ENCODE results near the gene RTF1. TPM values are rescaled to one million over a fixed set of nuclear protein-coding genes. Genes with fewer than 3 reads are reported as not detected.

The RTF1 gene
- polyA plus RNA-seq, 3 donors: 7.7 to 22.9 (median 16.3) TPM

- no peak overlapping the region for H3K27ac ChIP-seq (ENCODE audit: low read depth, low read length)
- 94 to 96% (median 96%) methylated on average over 8 of the region's 8 CpGs for WGBS, 3 donors
Measured at GRCh38 chr15:41517895-41518449, 101.1 kb downstream of the RTF1 start.

GRCh38 chr15:41520636-41521035 is 103.7 kb downstream of the RTF1 start:
- H3K27ac ChIP-seq (ENCODE audit: low read depth, low read length): no peak overlapping the region
- 94 to 96% (median 95%) methylated on average over 13 to 17 of the region's 17 CpGs for WGBS, 3 donors

- 76 to 87% (median 86%) methylated on average over 9 of the region's 9 CpGs for WGBS, 3 donors
- H3K27ac ChIP-seq (ENCODE audit: low read depth, low read length): no peak overlapping the region
Measured at GRCh38 chr15:41521614-41522013, 104.7 kb downstream of the RTF1 start.

- WGBS, 3 donors: 85 to 98% (median 90%) methylated on average over 5 of the region's 5 CpGs
- no peak overlapping the region for H3K27ac ChIP-seq (ENCODE audit: low read depth, low read length)
Measured at GRCh38 chr15:41523097-41523496, 106.2 kb downstream of the RTF1 start.

GRCh38 chr15:41530363-41530956 is 113.6 kb downstream of the RTF1 start:
- 65 to 91% (median 71%) methylated on average over 6 of the region's 6 CpGs for WGBS, 3 donors
- no peak overlapping the region for H3K27ac ChIP-seq (ENCODE audit: low read depth, low read length)

Other genes starting within 250 kb of the RTF1 start
- gene EXD1, start 186.3 kb upstream of the RTF1 start, polyA plus RNA-seq: under 1 TPM in 1 of 3 donors, not detected in 2; 0.10 TPM
- 10 to 100 TPM; 38.0 to 71.5 (median 51.8) TPM for gene CHP1, start 185.8 kb upstream of the RTF1 start, polyA plus RNA-seq
- under 1 TPM in 2 of 3 donors, not detected in 1; 0.39 to 0.48 TPM for gene OIP5, start 84.5 kb upstream of the RTF1 start, polyA plus RNA-seq
- 1 to 10 TPM in 2 of 3 donors, under 1 TPM in 1; 0.95 to 2.0 (median 1.1) TPM for gene NUSAP1, start 84.2 kb upstream of the RTF1 start, polyA plus RNA-seq
- gene NDUFAF1, start 14.6 kb upstream of the RTF1 start, polyA plus RNA-seq: 10 to 100 TPM; 11.1 to 23.8 (median 16.6) TPM
- 1 to 10 TPM in 1 of 3 donors, under 1 TPM in 2; 0.34 to 2.3 (median 0.79) TPM for gene ITPKA, start 76.8 kb downstream of the RTF1 start, polyA plus RNA-seq
- gene LTK, start 96.7 kb downstream of the RTF1 start, polyA plus RNA-seq: 1 to 10 TPM in 1 of 3 donors, under 1 TPM in 2; 0.39 to 1.0 (median 0.86) TPM
- gene RPAP1, start 127.2 kb downstream of the RTF1 start, polyA plus RNA-seq: 10 to 100 TPM; 10.9 to 15.7 (median 15.7) TPM
- 10 to 100 TPM; 13.2 to 76.9 (median 17.5) TPM for gene TYRO3, start 142.1 kb downstream of the RTF1 start, polyA plus RNA-seq
- 1 to 10 TPM; 2.9 to 5.3 (median 3.4) TPM for gene MGA, start 243.3 kb downstream of the RTF1 start, polyA plus RNA-seq